ENCODE measurements around the gene KCNJ14.

The KCNJ14 gene

DNA sequence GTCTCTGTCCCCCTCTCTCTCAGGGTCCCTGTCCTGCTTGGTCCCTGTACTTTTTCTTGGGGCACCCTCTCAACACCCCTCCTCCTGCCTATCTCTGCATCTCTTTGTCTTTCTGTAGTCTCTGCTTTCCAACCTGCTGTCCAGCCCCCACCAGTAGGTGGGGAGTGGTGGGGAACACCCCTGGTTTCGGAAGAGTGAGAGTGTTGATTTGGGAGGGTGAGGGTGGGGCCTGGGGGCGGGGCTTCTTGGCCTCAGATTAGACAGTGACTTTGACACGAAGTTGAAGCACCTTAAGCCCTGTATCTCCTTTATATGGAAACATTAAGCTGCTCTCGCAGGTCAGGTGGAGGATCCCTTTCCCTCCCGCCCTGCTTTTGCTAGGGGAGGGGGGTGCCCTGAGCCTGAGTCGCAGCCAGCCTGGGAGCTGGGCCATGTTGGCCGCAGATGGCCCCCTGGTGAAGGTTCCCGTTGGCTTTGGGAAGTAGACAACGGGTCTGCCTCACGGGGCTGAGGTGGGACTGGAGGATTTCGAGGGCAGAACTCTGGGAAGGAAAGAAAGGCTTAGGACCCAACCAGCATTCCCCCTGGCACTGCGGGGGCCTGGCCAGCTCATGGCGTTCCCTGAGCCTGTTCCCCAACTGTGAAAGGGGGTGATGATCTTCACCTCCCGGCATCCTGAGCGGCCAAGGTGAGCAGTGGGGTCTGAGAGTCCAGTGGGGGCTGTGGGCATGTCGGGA, at the start of gene KCNJ14:
Gene KCNJ14, plus strand, starts transcription at position 404 of the 737 bp plus-strand sequence. CDS start 6,151 bp downstream, outside the sequence.
- H3K36me3 ChIP-seq (replicated peaks; ENCODE audit: low read depth, low read length), result peaks cover 64% of the 10 kb centered on the region
- H3K4me1 ChIP-seq (ENCODE audit: low read length), result no peaks in the 10 kb centered on the region
- TF ChIP-seq EZH2phosphoT487 (IDR thresholded peaks at IDR 0.05; ENCODE audit: low read depth), result no peak
- TF ChIP-seq, protein P1, sequence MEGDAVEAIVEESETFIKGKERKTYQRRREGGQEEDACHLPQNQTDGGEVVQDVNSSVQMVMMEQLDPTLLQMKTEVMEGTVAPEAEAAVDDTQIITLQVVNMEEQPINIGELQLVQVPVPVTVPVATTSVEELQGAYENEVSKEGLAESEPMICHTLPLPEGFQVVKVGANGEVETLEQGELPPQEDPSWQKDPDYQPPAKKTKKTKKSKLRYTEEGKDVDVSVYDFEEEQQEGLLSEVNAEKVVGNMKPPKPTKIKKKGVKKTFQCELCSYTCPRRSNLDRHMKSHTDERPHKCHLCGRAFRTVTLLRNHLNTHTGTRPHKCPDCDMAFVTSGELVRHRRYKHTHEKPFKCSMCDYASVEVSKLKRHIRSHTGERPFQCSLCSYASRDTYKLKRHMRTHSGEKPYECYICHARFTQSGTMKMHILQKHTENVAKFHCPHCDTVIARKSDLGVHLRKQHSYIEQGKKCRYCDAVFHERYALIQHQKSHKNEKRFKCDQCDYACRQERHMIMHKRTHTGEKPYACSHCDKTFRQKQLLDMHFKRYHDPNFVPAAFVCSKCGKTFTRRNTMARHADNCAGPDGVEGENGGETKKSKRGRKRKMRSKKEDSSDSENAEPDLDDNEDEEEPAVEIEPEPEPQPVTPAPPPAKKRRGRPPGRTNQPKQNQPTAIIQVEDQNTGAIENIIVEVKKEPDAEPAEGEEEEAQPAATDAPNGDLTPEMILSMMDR (IDR thresholded peaks at IDR 0.05; ENCODE audit: low read depth, low read length), result no peak
- no peak within 1 kb of the TSS for H3K9ac ChIP-seq (ENCODE audit: low read length)
- H3K27me3 ChIP-seq (ENCODE audit: low read depth, low read length), result no peaks in the 10 kb centered on the region
- H3K9me3 ChIP-seq (ENCODE audit: insufficient read depth, low read length), result no peaks in the 10 kb centered on the region
- no peak within 1 kb of the TSS for H3K4me3 ChIP-seq (ENCODE audit: low read length)
- no peak within 1 kb of the TSS for H2AFZ ChIP-seq (ENCODE audit: low read depth, low read length)
- no peak within 1 kb of the TSS for H3K4me2 ChIP-seq (ENCODE audit: low read length)
- 0 out of 2 replicates have a peak, but pooled peaks cover 3% of the 10 kb centered on the region for H4K20me1 ChIP-seq (ENCODE audit: insufficient read depth, low read length)
- no peak within 1 kb of the TSS for H3K27ac ChIP-seq (ENCODE audit: low read length)
- H3K79me2 ChIP-seq (ENCODE audit: low read length), result peaks cover 62% of the 10 kb centered on the region

DNA sequence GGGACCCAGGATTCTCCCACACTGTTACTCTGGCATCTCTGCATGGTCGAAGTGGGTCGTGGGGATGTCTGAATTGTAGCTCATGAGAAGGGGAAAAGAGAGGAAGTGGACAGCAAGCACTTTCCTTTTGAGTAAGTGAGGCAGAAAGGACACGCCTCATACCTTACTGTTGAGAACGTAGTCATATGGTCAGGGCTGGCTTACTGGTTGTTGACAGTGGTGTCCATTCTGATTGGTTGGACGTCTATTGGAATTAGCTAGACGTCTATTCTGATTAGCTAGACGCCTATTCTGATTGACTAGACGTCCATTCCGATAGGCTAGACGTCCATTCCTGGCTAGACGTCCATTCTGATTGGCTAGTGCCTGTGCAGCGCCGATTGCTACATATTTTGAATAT, 49.5 kb upstream of the KCNJ14 start:
- Histone ChIP-seq H3K9ac (ENCODE audit: low read length) (no peak overlapping the region), H2AFZ (ENCODE audit: low read depth, low read length) (peak overlapping the region; percentile 12; the same call in 1 of the 2 replicates), H3K27me3 (ENCODE audit: low read depth, low read length) (peaks cover 8% of the 10 kb centered on the region; the same call in 1 of the 2 replicates), H3K4me2 (ENCODE audit: low read length) (0 out of 2 replicates have a peak overlapping the region, but pooled peaks have one; percentile 18), H4K20me1 (ENCODE audit: insufficient read depth, low read length) (no peaks in the 10 kb centered on the region), H3K27ac (ENCODE audit: low read length) (no peak overlapping the region), H3K4me3 (ENCODE audit: low read length) (no peak overlapping the region), H3K4me1 (ENCODE audit: low read length) (peaks cover 12% of the 10 kb centered on the region), H3K79me2 (ENCODE audit: low read length) (no peaks in the 10 kb centered on the region), H3K36me3 (replicated peaks; ENCODE audit: low read depth, low read length) (no peaks in the 10 kb centered on the region), H3K9me3 (ENCODE audit: insufficient read depth, low read length) (no peaks in the 10 kb centered on the region)
- TF ChIP-seq, protein P1 (IDR thresholded peaks at IDR 0.05; ENCODE audit: low read depth, low read length), result no peak
- TF ChIP-seq EZH2phosphoT487 (IDR thresholded peaks at IDR 0.05; ENCODE audit: low read depth), result no peak

DNA sequence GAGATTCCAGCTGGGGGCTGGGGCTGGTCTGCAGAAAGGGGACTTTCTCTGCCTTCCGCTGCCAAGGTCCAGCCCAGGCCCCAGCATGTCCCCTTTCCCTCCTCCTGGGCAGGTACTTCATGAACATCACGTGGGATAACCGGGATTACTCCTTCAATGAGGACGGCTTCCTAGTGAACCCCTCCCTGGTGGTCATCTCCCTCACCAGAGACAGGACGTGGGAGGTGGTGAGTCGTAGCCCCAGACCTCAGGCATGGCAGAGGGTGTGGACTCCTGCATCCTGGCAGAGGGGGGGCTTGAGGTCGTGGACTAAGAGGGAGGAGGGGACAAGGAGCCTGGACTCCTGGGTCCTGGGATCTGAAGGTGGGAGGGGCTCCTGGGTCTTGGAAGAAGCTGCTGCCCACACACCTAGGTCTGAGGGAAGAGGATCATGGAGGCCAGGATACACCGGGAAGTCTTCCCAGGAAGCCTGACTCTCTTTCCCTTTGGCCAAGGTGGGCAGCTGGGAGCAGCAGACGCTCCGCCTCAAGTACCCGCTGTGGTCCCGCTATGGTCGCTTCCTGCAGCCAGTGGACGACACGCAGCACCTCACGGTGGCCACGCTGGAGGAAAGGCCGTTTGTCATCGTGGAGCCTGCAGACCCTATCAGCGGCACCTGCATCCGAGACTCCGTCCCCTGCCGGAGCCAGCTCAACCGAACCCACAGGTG, 41.3 kb upstream of the KCNJ14 start:
- Histone ChIP-seq H3K4me2 (ENCODE audit: low read length) (no peak overlapping the region), H4K20me1 (ENCODE audit: insufficient read depth, low read length) (no peaks in the 10 kb centered on the region), H3K4me3 (ENCODE audit: low read length) (no peak overlapping the region), H3K36me3 (replicated peaks; ENCODE audit: low read depth, low read length) (no peaks in the 10 kb centered on the region), H2AFZ (ENCODE audit: low read depth, low read length) (no peak overlapping the region), H3K27ac (ENCODE audit: low read length) (no peak overlapping the region), H3K4me1 (ENCODE audit: low read length) (peaks cover 4% of the 10 kb centered on the region; the same call in 1 of the 2 replicates), H3K27me3 (ENCODE audit: low read depth, low read length) (no peaks in the 10 kb centered on the region), H3K9ac (ENCODE audit: low read length) (no peak overlapping the region), H3K79me2 (ENCODE audit: low read length) (no peaks in the 10 kb centered on the region), H3K9me3 (ENCODE audit: insufficient read depth, low read length) (no peaks in the 10 kb centered on the region)
- no peak for TF ChIP-seq EZH2phosphoT487 (IDR thresholded peaks at IDR 0.05; ENCODE audit: low read depth)
- TF ChIP-seq, protein P1 (IDR thresholded peaks at IDR 0.05; ENCODE audit: low read depth, low read length), result no peak

DNA sequence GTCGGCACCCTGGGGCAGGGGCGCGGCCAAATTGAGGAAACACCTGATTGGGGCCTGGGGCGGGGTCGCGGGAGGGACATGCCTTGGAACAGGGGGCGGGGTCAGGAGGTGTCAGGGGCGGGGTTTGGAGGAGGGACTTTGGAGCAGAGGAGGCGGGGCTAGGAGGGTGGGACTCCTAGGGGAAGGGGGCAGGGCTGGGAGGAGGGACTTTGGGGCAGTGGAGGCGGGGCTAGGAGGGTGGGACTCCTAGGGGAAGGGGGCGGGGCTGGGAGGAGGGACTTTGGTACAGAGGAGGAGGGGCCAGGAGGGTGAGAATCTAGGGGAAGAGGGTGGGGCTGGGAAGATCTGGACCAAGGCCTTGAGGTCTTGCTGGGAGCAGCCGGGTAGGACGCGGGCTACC, 40.0 kb upstream of the KCNJ14 start:
- Histone ChIP-seq H3K27me3 (ENCODE audit: low read depth, low read length) (no peaks in the 10 kb centered on the region), H2AFZ (ENCODE audit: low read depth, low read length) (no peak overlapping the region), H4K20me1 (ENCODE audit: insufficient read depth, low read length) (no peaks in the 10 kb centered on the region), H3K4me2 (ENCODE audit: low read length) (no peak overlapping the region), H3K36me3 (replicated peaks; ENCODE audit: low read depth, low read length) (no peaks in the 10 kb centered on the region), H3K4me3 (ENCODE audit: low read length) (no peak overlapping the region), H3K9ac (ENCODE audit: low read length) (no peak overlapping the region), H3K9me3 (ENCODE audit: insufficient read depth, low read length) (no peaks in the 10 kb centered on the region), H3K79me2 (ENCODE audit: low read length) (no peaks in the 10 kb centered on the region), H3K27ac (ENCODE audit: low read length) (no peak overlapping the region), H3K4me1 (ENCODE audit: low read length) (peaks cover 4% of the 10 kb centered on the region; the same call in 1 of the 2 replicates)
- TF ChIP-seq, protein P1 (IDR thresholded peaks at IDR 0.05; ENCODE audit: low read depth, low read length), result no peak
- TF ChIP-seq EZH2phosphoT487 (IDR thresholded peaks at IDR 0.05; ENCODE audit: low read depth), result no peak

Measured in OCI-LY3 (cell line).